ENCODE measurements around the gene SLC5A12.
"Not testable (repeated sequence)": the region's sequence is repeated elsewhere in the genome, so short reads cannot be mapped to it uniquely, and the experiment has no call there.

SLC5A12 gene

DNA sequence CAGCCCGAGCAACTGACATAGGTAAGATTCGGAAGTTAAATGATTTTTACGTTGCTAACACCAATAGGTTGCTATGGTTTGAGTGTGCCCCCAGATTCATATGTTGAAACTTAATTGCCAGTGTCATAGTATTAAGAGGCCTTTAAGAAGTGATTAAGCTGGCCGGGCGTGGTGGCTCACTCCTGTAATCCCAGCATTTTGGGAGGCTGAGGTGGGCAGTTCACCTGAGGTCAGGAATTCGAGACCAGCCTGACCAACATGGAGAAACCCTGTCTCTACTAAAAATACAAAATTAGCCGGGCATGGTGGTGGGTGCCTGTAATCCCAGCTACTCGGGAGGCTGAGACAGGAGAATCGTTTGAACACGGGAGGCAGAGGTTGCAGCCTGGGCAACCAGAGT, 78.5 kb downstream of the SLC5A12 start:
- not testable (repeated sequence) for DNase-seq

DNA sequence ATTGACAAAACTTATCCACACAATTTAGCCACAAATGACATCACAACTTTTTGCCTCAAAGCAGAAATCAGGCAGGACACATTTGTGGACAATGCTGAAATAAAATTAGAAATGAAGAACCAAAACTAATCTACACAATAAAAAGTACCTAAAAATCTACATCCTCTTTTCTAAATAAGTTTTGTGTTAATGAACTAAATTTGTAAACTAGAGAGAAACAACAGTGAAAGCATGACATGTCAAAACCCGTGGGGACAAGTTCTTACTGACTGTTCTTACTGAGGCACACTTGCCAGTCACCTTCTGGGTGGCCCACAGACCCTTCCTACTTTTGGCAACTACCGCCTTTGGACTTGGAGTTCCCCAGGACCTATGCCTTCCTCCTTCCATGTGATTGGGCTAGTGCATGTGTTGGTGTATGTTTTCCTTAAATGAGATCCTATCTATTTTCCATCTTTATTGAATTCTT, 89.1 kb downstream of the SLC5A12 start:
- no peak for DNase-seq

DNA sequence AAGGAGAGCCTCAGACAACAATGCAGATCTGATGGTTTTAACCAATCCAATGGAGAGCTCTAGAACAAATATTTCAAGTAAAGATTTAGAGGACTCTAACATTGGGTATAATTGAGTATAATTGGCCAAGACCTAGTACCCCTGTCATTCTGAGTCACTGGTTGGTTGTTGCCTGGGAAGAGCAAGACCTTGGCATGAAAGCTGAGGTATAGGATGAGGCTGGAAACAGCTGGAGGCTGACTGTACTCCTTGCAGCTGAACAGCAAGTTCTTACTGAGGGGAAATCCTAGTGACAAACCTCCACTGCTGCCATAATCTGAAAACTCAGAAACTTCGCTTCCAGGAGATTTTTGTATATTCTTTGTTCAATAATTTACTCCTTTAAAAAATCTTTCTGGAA, 95.5 kb downstream of the SLC5A12 start:
- no peak for DNase-seq

- DNase-seq = no peak
These were observed 98.7 kb downstream of the SLC5A12 start for GRCh38 chr11:26623076-26623659.

- DNase-seq = no peak
These were observed 99.7 kb downstream of the SLC5A12 start for GRCh38 chr11:26622181-26622580.

DNA sequence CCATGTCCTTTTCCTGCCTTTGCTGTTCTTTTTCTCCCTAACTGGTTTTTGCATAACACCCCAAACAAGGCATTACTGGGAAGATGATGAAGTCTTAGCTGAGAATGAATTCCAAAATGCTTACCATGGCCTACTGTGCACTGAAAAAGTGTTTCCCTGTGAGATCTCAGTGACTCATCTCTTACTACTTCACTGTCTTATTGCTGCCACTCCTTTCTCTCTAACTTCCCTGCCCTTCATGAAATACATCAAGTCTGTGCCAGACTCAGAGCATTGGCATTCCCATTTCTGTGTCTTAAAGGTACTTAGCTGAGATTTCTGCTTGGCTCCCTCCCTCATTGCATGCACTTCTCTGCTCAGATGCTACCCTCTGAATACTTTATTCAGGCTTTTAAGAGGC, 100.7 kb downstream of the SLC5A12 start:
- no peak for DNase-seq

- DNase-seq = no peak
These were observed 101.4 kb downstream of the SLC5A12 start for GRCh38 chr11:26620282-26621045.

GRCh38 chr11:26618441-26618840, 103.4 kb downstream of the SLC5A12 start:
- DNase-seq = no peak

All from activated naive CD4-positive, alpha-beta T cell (primary cell).